GM19397 (cell line): ENCODE measurements around the gene FANCI.

Experiments used
- ATAC-seq: cut with Tn5 transposase; IDR thresholded peaks from one replicate; pipeline ENCODE4 v1.9.1; 2021; ENCODE audit warnings: mild to moderate bottlenecking, moderate library complexity; ENCODE audit not compliant: unreplicated experiment

FANCI gene

GRCh38 chr15:89303986-89304385 is 60.2 kb downstream of the FANCI start:
- no peak for ATAC-seq

GRCh38 chr15:89305395-89305794 is 61.6 kb downstream of the FANCI start:
- no peak for ATAC-seq

- no peak for ATAC-seq
These were observed 63.3 kb downstream of the FANCI start for GRCh38 chr15:89307046-89307587.

GRCh38 chr15:89307791-89308190 is 64.0 kb downstream of the FANCI start:
- no peak for ATAC-seq

GRCh38 chr15:89308236-89308635 is 64.5 kb downstream of the FANCI start:
- no peak for ATAC-seq

- no peak for ATAC-seq
These were observed 66.2 kb downstream of the FANCI start for GRCh38 chr15:89309993-89310392.

GRCh38 chr15:89315375-89315929 is 71.7 kb downstream of the FANCI start:
- no peak for ATAC-seq

GRCh38 chr15:89316504-89316903 is 72.7 kb downstream of the FANCI start:
- ATAC-seq = no peak

- no peak for ATAC-seq
These were observed 73.5 kb downstream of the FANCI start for GRCh38 chr15:89317186-89317720.

- no peak for ATAC-seq
These were observed 75.9 kb downstream of the FANCI start for GRCh38 chr15:89319678-89320077.

- ATAC-seq = no peak
These were observed 76.4 kb downstream of the FANCI start for GRCh38 chr15:89320200-89320599.

- no peak for ATAC-seq
These were observed 78.0 kb downstream of the FANCI start for GRCh38 chr15:89321521-89322410.

GRCh38 chr15:89322822-89323221 is 79.0 kb downstream of the FANCI start:
- ATAC-seq = no peak

- ATAC-seq = no peak
These were observed 80.0 kb downstream of the FANCI start for GRCh38 chr15:89323825-89324224.

GRCh38 chr15:89325039-89325803 is 81.4 kb downstream of the FANCI start:
- ATAC-seq = no peak

- ATAC-seq = no peak
These were observed 82.5 kb downstream of the FANCI start for GRCh38 chr15:89326316-89326715.

GRCh38 chr15:89327113-89327512 is 83.3 kb downstream of the FANCI start:
- ATAC-seq = no peak

- ATAC-seq = no peak
These were observed 84.8 kb downstream of the FANCI start for GRCh38 chr15:89328398-89329254.

- no peak for ATAC-seq
These were observed 85.7 kb downstream of the FANCI start for GRCh38 chr15:89329329-89330084.

GRCh38 chr15:89330119-89330518 is 86.3 kb downstream of the FANCI start:
- no peak for ATAC-seq
